GM18909 (cell line): ENCODE data around the gene ANKRD13B.
A peak's percentile ranks its signal among the peaks of the same experiment; 100 is the strongest.

ENCODE experiments used
- ATAC-seq: cut with Tn5 transposase; IDR thresholded peaks from one replicate; pipeline ENCODE4 v1.9.1; 2021; ENCODE audit warnings: mild to moderate bottlenecking; ENCODE audit not compliant: unreplicated experiment, poor library complexity

Gene ANKRD13B

GRCh38 chr17:29579866-29580771 lies 12.8 kb upstream of the ANKRD13B start:
- ATAC-seq, result peak; percentile 78

- no peak for ATAC-seq
Measured at GRCh38 chr17:29581583-29582253, 11.2 kb upstream of the ANKRD13B start.

GRCh38 chr17:29582254-29582765 lies 10.6 kb upstream of the ANKRD13B start:
- ATAC-seq, result no peak

DNA sequence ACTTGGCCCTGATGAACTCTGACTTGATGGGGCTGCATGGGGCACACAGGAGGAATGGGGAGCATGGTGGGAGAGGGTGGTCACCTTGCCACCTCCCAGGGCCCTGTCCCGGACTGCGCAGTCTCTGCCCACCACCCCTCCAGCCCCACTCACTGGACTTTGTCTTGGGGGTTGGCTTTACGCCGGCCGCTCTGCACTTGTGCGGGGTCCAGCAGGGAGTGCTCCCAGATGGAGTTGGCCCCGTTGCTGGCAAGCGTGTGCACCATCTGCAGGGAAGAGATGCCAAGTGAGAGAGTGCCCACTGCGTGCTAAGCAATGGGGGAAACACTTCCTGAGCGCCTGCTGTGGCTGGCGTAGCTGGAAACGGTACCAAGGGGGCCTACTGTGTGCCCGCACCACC lies 10.2 kb upstream of the ANKRD13B start:
- no peak for ATAC-seq

DNA sequence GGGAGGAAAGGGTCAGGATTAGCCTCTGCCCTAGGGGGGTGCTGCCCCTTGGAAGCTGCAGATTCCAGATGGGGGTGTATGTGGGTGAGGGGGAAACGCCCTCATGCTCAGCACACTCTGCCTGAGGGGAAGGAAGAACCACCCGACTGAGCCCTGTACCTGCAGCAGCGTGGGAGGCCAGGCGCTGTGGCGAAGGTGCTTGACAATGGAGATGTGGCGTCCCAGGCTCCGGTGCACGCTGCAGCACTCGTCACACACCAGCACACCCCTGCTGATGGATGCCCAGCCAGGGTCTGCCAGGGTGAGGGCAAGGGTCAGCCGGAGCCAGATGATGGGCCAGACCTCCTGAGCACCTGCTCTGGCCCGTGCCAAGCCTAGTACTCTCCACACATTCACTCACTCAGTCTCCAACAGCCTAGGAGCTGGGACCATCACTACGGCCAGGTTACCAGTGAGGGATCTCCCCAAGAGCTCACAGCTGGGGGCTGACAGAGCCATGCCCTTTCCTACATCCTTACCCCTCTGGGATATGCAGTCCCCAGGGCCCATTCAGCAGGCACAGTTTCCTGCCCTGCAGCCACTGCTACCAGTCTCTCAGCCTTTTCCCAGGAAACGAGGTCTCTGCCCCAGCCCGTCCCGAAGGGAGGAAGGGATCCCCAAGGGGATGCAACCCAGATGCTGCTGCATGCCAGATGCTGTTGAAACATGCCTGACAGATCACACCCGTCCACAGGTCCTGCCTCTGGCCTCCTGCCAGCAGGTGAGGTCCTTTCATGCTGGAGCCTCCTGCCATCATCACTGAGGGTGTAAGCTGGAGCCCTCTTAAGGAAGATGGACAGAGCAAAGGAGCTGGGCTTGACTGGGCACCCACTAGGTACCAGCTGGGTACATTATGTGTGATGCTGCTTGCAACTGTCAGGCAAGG lies 9.3 kb upstream of the ANKRD13B start:
- ATAC-seq, result no peak

- ATAC-seq, result no peak
Measured at GRCh38 chr17:29584452-29585079, 8.4 kb upstream of the ANKRD13B start.

- ATAC-seq, result no peak
Measured at GRCh38 chr17:29585080-29585751, 7.7 kb upstream of the ANKRD13B start.

DNA sequence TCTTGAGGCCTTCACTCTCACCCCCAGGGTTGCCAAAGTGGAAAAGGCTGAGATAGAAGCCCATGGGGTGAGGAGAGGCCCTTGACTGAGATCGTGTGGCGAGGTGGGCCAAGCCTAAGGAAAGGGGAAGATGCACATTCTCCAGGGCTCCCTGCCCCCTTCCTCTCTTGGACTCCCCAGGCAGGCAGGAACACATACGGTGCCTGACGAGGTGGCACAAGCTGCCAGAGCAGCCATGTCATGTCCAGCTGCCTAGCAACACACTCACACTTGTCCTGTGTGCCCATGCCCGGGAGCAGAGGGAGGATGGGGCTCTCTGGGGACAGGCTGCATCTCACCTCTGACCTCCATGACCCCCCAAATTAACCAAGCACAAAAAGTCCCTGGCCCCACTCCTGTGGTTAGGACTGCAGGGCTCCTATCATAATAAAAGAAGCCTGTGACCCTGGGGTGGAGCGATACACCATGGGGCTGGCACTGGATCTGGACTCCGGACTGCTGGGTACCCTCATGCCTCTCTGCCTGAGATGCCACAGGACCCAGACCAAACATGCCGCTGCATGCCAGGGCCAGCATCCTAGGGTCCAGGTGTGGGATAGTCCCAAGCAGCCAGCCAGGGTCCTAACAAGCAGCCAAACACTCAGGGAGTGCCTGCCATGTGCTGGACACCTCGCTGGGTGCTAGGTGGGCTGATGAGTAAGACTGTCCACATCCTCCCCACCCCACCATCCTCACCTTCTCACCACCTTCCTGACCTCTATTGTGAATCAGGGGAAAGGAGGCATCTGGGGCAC lies 6.1 kb upstream of the ANKRD13B start:
- ATAC-seq, result no peak

GRCh38 chr17:29587591-29587990 lies 5.3 kb upstream of the ANKRD13B start:
- no peak for ATAC-seq

DNA sequence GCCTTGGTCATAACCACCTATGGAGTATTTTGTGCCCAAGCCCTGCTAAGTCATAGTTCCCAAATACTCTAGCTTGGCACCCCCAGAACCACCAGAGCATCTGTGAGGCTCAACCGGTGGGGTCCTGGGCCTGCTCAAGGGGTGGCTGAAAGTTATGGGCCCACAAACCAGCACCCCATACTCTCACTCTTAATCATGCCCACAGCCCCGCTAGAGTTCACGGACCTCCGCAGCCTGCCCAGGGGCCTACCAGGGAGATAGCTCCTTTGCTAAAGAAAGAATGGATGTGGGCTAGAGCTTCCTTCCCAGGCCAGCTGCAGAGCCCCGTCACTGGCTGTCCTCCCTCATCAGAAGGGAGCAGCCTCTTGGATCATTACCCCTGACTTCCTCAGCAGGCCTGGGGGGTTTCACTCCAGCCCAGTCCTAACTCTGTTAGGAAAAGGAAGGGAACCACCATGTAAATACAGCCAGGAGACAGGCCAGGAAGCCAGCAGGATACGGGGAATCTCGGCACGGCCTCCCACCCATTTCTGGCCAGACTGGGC lies 4.8 kb upstream of the ANKRD13B start:
- ATAC-seq, result no peak

DNA sequence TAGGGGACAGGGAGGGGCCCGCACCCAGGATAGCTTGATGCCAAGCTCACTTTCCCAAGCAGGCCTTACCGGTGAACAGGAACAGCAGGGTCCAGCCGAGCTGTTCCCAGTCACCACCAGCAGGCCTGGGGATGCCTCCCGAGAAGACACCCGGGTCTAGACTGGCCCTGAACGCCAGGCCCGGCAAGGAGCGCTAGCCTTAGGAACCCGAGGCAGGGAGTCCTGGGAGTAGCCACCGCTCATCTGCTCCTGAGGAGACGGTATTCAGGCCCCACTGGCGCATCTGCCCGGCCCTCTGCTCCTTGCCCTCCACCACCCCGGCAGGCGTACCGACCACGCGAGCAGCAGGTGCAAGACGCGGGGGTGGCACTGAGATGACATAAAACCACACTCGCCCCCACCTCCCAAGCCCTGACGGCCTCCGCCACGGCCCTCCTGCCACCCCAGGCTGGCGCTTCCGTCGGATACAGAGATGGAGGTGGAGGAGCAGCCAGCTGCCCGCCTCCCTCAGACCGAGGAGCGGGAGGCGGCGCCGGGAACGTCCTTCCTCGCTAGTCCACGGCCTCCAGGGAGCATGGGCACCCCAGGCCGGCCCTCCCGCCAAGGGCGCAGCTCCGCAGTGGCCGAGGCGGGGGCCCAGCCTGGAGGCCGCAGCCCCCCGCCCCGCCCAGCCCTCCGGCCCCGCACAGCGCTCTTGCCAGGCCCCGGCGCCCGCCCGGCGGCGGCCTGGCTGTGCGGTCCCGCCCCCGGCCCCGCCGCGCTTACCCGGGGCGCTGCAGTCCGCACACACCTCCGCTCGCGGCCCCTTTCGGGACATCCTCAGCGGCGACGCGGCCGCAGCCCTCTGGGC lies 4.1 kb upstream of the ANKRD13B start:
- ATAC-seq, result peak; percentile 22

- peak; percentile 58 for ATAC-seq
Measured at GRCh38 chr17:29589524-29590410, 3.2 kb upstream of the ANKRD13B start, which contains the start of gene GIT1. Gene GIT1 (minus strand): TSS chr17:29589648. CDS start chr17:29589378, 270 bp downstream.

DNA sequence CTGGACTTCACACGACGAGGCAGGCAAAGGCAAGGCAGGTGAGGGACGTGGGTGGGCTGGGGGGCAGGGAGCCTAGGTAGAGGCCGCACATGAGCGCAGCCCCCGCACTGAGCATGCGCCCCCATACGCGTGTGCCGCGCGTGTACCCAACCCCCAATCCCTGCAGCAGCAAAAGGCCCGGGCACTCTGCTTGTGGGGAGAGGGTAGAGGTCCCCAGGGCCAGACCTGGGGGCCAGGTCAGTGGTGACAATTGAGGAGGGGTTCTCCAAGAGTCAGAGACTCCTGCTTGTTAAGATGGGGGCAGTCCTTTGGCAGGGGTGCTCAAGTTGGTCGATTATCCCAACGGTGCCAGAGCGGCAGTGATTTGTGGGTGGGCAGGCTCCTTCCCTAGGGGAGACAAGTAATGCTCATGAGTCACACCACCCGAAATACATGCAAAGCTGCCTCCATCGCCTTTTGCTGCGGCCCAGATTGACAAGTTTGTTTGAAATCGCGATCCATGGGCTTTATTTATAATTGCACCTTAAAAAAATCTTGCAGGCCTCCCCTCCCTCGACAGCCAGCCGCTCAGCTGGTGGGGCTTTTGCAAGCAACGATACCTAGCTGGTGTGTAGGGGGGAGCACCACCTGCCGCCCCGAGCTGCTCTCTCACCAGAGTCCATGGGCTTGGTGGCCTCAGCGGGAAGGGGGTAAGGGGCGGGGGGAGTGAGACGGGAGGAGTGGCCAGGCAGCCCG lies 2.4 kb upstream of the ANKRD13B start:
- ATAC-seq, result no peak

GRCh38 chr17:29591146-29591736 lies 1.7 kb upstream of the ANKRD13B start:
- no peak for ATAC-seq
